HFF-Myc (cell line): ENCODE data around the gene TIGD2.

ENCODE experiments used
- DNase-seq: peaks from one replicate; pipeline ENCODE4 v3.0.0-alpha.2; 2011; ENCODE audit warnings: low read depth; ENCODE audit errors: extremely low read depth
- H3K4me3 ChIP-seq: replicated peaks from 2 replicates; pipeline ENCODE4 v1.5.1; 2011; ENCODE audit warnings: low read depth, mild to moderate bottlenecking, control low read depth, low read length
- TF ChIP-seq, protein P1 (sequence below): IDR thresholded peaks from 2 replicates; pipeline ENCODE4 v1.5.1; 2012; ENCODE audit warnings: mild to moderate bottlenecking, low read depth, low read length, control low read depth; ENCODE audit errors: missing control alignments

The TIGD2 gene

DNA sequence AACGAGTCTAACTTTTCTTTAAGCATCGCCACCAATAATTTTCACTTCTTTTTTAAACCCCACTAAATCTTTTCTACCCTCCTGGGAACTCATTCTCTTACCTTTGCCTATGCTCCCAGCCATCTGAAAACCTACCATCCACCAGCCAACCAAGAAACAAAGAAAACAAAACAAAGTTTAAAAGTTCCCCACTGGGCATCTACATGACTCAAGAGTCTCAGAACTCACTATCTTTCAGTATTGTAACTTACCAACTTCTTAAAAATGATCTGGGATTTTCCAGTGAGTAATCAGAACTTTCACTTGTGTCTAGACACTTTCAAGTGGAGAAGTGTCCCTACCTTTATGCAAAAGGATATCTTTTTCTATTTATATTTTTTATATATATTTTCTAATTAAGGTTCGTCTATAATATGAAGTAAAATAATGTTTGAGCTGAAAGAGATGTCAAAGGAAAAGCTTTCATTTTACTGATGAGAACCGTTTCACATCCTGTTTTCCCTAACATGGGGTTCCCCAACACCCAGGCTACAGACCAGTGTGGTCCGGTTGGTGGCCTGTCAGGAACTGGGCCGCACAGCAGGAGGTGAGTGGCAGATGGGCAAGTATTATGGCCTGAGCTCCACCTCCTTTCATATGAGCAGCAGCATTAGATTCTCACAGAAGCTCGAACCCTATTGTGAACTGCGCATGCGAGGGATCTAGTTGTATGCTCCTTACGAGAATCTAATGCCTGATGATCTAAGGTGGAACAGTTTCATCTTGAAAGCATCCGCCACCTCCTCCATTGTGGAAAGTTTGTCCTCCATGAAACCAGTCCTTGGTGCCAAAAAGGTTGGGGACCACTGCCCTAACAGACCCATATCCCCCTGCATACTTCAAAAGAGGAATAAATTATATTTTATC lies 9.8 kb upstream of the TIGD2 start:
- no peak for DNase-seq

DNA sequence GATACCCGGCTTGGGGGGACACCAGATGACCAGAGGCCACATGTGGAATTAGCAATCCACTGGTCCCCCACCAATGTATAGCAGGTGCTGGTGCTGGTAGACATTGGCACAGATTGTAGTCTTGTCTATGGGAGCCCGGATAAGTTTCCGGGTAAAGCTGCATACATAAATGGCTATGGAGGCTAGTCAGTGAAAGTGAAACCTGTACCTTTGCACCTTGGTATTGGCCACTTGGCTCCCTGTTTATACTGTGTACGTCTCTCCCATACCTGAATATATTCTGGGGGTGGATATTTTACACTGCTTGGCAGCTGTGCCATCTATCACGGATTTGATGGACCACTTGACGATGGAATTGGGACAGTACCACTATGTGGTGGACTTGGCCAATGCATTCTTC lies 5.6 kb upstream of the TIGD2 start:
- TF ChIP-seq, protein P1, sequence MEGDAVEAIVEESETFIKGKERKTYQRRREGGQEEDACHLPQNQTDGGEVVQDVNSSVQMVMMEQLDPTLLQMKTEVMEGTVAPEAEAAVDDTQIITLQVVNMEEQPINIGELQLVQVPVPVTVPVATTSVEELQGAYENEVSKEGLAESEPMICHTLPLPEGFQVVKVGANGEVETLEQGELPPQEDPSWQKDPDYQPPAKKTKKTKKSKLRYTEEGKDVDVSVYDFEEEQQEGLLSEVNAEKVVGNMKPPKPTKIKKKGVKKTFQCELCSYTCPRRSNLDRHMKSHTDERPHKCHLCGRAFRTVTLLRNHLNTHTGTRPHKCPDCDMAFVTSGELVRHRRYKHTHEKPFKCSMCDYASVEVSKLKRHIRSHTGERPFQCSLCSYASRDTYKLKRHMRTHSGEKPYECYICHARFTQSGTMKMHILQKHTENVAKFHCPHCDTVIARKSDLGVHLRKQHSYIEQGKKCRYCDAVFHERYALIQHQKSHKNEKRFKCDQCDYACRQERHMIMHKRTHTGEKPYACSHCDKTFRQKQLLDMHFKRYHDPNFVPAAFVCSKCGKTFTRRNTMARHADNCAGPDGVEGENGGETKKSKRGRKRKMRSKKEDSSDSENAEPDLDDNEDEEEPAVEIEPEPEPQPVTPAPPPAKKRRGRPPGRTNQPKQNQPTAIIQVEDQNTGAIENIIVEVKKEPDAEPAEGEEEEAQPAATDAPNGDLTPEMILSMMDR: no peak
- no peak for DNase-seq
- H3K4me3 ChIP-seq: no peak overlapping the region

More for the DNA sequence above, 9.8 kb upstream of the TIGD2 start:
- H3K4me3 ChIP-seq: no peak overlapping the region
- TF ChIP-seq, protein P1: no peak

DNA sequence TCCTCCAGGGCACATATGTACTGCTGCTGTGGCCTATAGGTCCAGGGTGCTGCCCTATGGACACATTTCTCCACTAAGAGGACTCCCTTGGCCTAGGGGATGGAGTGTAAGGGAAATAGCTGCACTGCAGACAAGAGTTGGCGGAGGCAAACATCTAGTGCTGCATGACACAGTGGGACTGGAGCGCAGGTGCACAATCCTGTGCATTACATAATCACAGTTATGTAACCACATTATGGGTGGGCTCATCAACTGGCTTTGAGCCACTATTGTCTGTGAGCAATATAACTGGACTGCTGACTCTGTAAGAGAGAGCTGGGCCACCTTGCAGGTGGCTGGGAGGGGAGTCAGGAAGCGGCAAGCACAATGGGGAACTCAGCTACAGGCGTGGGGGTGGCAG lies 3.2 kb upstream of the TIGD2 start:
- no peak overlapping the region for H3K4me3 ChIP-seq
- TF ChIP-seq, protein P1: no peak
- no peak for DNase-seq

DNA sequence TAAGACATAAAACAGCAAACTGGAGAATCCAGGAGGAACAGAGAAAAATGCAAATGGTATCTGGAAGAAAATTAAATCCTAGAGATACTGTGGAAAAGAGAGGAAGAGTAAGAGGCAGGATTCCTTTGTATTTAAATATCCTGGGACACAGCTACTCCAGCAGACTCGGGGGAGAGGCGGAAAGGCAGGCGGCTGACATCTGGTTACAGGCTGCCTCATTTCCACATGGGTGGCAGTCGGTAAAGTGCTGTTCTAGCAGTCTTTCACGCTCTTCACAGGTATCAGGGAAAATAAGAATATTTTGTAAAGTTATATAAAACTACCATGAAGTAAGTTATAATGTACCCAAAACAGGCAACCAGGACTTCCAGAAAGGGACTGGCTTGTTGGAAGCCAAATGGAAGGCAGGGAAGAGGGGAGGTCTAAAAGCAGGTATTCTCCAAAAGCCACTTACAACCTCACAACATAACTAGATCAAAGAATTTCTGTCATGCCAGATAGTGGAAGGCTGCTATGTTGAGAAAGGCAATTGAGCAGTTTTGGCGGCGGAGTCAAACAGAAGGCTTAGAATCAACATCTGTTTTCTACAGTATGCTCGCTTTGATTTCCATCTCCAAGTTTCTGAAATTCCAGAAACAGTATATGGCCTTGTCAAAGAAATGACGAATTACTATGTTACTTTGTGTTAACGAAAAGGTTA lies 1.3 kb upstream of the TIGD2 start:
- TF ChIP-seq, protein P1: no peak
- no peak for DNase-seq
- H3K4me3 ChIP-seq: peak overlapping the region; percentile 69

DNA sequence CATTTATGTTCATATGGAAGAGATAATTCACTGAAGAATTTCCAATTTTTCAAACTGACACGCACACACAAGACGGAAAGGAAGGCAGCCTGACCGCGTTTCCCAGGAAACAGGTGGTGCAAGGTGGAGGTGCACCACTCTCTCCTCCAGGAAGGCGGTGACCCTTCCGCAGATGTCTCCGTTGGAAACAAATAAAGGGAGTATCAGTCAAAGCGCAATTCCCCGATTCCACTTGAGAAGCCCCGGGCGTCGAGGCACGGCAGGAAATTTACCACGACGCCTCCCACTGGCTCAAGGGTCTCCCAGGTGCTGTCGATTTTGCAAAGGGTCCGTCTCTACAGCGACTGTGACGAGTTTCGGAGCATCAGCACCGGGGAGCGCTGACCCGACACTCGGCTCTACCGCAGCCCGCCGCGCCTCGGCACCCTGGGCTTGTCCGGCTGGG lies 770 bp upstream of the TIGD2 start:
- DNase-seq: no peak
- TF ChIP-seq, protein P1: no peak
- H3K4me3 ChIP-seq: peak overlapping the region; percentile 69

DNA sequence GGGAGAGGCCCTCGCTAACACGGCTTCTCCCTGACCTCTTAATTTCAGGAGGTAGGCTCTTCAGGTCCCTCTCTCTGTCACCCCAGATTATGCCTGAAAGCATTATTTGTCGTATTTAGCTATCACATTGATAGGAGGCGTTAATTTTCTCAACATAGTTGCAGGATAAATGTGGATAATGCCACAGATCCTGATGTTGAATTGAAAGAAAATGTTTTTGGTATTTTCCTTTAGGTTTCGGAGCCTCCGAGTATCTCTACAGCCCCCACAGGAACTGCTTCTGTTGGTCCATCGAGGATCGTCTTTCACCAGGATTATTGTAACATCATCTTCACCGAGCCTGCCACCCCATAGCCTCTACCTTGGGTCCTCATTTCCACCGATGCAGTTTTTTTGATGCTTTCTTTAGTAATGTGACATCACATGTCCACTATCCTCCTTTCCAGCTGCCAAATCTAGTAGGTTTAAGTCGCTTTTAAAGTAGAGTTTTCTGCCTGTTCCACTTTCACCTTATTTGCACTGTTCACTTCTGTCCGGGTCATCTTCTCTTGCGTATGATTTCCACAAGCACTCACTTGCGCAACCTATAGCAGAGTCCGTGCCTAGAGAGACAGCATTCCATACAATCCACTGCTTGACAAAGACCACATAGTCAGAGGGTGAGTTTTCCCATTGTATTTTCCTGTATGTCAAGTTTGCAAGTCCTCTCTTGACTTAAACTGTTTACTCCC lies 665 bp downstream of the TIGD2 start:
- TF ChIP-seq, protein P1: no peak
- peak overlapping the region; percentile 69 for H3K4me3 ChIP-seq
- peak; percentile 41 for DNase-seq
